GM21619 (cell line): Measurements from ENCODE around the gene IL20RA.
A peak's percentile ranks its signal among the peaks of the same experiment; 100 is the strongest.

Source experiments
- ATAC-seq: cut with Tn5 transposase; IDR thresholded peaks from one replicate; pipeline ENCODE4 v1.9.1; 2021; ENCODE audit not compliant: unreplicated experiment

The IL20RA gene

DNA sequence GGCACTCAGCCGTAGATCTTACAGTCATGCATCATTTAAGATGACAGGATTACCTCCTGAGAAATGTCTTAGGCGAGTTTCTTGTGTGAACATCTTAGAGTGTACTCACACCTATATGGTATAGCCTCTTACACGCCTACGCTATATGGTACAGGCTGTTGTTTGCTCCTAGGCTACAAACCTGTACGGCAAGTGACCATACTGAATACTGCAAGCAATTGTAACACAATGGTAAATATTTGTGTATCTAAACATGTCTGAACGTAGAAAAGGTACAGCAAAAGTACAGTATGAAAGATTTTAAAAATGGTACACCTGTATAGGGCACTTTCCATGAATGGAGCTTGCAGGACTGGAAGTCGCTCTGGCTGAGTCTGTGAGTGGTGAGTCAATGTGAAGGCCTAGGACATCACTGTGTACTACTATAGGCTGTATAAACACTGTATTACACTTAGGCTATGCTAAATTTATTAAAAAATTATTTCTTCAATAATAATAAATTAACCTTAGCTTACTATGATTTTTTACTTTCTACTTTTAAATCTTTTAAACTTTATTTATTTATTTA lies 541 bp upstream of the IL20RA start:
- ATAC-seq: no peak

DNA sequence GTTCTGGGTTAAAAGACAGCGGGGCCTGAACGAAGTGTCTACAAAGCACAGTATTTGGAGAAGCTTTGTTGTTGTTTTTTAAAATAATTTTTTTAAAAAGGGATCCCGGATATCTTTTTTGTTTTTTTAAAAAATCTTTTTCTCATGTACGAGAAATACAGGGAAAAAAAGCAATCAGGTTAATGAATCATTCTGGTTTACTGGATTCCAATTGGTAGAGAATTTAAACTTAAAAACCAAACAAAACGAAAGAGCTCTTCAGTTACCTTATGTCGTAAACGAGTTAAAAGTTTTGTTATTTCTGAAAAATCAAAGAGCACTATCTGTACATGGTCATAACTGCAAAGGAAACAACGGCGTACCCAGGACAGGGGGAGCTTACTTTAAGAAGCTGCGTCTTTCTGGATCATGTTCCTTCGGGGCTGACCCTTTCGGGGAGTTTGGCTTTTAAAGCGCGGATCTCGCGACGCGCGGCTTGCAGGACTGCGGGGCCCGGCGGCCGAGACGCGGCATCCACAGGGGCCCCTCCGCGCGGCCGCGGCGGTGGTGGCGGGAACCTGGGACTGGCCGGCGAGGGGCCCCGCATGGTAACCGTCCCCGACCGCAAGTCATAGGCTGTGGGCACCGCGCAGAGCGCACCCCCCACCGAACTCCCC lies 927 bp downstream of the IL20RA start:
- no peak for ATAC-seq

DNA sequence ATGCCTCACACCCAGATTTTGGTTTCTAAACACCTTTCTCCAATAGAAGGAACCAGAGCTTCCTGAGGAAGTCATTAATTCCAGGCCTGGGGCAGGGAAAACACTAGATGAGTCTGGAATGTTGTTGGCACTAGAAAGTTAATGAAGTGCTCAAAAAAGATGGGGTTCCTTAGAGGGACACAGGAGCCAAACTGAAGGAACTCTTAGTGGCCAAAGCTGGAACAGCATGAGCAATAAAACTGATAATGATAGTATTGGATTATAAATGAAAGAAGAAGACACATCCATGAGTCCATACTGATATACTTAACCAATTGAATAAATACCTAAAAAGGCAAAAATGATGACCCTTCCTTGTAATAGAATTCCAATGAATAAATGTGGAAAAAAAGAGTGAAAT lies 4.4 kb downstream of the IL20RA start:
- no peak for ATAC-seq

DNA sequence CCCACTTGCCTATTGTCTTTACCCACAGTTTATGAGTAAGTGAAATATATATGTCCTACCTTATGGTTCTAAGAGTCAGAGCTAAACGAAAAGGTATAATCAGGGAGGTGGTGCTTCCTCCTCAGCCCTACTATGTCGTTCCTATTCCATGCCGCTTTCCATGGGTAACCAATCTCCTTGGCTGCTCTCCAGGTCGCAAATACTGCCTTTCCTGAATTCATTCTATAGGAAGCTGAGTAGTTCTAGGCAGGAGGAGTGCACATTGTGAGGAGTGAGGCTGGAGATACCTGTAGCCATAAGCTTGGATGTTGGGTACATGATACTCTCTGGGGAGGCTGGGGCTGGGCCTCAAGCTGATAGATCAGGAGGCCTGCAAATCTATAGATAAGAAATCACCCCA lies 5.8 kb downstream of the IL20RA start:
- no peak for ATAC-seq

DNA sequence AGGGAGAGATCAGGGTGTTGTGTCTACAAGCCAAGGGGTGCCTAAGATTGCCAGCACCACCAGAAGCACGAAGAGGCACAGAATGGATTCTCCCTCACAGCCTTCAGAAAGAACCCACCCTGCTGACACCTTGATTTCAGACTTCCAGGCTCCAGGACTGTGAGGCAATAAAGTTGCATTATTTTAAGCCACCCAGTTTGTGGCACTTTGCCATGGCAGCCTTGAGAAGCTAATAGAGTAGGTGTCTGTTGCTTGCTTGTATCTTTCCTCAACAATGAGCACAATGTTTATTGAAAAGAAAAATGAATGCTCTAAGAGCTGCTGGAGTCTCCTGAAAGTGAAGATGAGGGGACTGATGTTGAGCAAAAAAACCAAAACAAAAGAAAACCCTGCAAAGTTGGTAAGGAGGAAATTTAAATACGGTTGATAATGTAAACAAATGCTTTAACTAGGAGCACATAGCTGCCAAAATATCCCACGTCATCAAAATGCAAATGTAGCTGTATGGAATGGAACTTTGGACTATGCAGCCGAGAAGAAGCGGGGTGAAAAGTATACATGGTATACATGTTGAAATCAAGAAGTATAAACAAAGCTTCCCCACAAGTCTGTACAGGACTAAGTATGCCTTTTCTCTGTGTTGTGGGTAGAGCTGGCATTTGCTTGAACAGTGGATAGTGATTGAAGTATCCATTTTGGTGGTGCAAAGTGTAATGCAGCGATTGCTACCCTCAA lies 8.0 kb downstream of the IL20RA start:
- no peak for ATAC-seq

GRCh38 chr6:137033828-137034227 lies 10.9 kb downstream of the IL20RA start:
- ATAC-seq: peak; percentile 100

- ATAC-seq: no peak
Measured at GRCh38 chr6:137031122-137031521, 13.6 kb downstream of the IL20RA start.

DNA sequence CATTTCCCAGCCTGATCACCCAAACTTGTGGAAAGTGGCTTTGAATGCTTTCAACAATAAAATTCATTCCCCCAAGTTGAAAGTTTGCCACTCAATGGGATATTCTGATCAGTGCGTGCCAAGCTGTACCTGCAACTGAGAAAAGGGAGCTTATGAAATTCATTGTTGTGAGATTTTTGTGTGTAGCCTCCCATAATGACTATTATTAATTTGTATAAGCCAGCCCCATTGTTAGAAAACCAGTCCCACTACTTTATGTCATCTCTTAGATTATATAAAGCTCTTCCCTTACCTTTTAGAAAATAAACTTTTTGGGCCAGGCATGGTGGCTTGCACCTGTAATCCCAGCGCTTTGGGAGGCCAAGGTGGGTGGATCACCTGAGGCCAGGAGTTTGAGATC lies 15.9 kb downstream of the IL20RA start:
- no peak for ATAC-seq

DNA sequence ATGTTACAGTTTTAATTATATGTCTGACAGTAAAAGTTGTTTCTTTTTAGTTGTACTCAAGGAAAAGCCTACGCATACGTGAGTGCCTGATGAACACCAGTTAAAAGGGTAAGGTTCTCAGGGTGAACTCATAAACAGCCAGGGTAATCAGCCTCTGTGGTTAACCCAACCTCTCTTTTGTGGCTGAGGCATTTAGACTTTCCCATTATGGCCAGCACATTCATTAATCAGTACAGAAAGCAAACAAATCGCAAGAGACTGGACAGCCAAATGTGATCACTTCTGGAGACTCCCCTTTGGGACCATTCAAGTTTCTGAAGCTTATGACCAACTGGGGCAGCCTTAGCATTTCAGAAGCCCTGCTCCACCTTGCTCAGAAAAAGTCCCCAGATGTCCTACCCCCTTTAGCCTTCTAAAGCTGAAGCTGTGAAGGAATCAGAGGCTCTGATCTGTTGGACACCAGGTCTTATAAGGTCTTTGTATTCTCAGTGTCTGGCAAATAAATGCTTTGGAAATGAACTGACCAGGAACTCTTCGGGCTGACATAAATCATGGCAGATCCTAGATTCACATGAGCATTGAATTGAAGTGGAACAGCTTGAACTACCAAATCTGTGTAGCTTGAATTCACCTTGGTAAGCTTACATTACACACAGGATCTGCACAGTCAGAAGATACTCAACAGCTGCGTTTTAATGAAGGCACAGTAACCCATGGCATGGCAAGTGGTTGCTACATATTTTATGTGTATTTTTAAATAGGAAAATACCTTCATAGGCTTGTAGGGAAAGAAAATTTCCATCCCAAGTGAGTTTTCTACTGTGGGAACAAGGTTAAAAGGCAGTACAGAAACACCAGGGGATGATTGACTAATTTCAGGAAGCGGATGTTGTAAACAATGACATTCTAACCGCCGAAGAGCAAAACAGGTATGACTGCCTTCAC lies 18.7 kb downstream of the IL20RA start:
- peak; percentile 82 for ATAC-seq

DNA sequence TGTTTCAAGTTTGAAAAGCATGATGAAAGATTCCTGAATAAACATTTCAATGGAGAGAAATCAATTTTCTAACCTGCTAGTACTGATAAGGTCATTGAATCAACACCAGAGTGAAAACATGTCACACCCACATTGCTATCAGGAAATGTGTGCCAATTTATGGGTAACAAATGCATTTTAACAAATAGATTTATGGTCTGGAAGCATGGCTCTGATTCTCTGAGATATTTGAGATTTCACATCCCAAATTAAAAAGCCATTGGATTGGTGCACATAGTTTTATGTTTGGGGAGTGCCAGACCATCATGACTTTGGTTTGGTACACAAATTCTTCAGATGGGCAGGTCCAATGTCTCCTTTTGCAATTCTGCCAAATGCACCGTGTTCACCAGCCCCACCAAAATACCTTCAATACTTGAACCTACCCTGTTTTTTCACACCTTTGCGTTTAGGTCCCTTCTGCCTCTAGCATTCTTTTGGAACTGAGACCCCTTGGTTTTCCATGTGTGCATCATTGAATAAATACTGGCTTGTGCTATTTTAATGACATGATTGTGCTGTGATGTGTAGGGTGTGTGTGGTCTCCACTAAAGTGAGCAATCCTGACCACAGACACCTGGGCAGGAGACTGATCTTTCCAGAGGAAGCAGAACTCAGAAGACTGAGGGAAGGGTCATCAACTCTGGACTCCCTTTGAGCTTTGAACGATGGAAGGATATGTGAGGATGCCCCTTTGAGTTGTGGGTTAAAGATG lies 20.4 kb downstream of the IL20RA start:
- ATAC-seq: no peak

DNA sequence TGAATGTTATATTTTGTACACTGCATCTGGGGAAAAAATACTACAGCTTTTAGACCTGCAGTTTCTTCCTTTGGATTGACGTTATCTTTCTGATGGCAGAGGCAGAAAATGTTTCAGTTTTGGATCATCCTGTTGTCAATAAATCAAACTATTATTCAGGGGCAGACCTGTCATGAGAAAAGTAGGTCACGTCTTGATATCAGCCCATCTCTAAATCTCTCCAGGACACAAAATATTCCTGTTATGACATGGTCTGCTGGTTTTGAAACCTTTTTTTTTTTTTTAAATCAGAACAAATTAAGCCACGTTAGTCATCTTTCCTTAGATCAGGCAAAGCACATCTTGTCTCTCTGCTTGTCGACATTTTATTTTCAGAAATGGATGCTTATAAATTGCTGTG lies 24.0 kb downstream of the IL20RA start:
- ATAC-seq: no peak

GRCh38 chr6:137019476-137020272 lies 25.1 kb downstream of the IL20RA start:
- no peak for ATAC-seq

GRCh38 chr6:137017081-137017480 lies 27.7 kb downstream of the IL20RA start:
- no peak for ATAC-seq

DNA sequence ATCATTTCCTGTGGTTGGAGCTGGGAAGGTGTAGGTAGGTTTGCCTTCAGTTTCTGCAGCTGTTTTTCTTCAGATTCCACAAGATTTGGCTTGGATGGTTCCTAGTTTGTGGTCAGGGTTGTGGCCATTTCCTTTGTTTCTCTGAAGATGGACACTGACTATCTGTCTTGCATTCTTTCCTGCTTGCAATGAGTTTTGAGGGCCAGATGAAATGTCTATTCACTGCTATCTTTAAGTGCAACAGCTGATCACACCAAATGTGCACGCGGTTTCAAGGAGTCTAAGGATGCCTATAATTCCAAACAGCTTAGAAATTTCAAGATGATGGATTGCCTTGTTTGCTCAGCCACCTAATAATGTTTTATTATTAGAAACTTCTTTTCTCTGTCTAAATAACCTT lies 28.4 kb downstream of the IL20RA start:
- ATAC-seq: no peak

GRCh38 chr6:137015943-137016342 lies 28.8 kb downstream of the IL20RA start:
- no peak for ATAC-seq

DNA sequence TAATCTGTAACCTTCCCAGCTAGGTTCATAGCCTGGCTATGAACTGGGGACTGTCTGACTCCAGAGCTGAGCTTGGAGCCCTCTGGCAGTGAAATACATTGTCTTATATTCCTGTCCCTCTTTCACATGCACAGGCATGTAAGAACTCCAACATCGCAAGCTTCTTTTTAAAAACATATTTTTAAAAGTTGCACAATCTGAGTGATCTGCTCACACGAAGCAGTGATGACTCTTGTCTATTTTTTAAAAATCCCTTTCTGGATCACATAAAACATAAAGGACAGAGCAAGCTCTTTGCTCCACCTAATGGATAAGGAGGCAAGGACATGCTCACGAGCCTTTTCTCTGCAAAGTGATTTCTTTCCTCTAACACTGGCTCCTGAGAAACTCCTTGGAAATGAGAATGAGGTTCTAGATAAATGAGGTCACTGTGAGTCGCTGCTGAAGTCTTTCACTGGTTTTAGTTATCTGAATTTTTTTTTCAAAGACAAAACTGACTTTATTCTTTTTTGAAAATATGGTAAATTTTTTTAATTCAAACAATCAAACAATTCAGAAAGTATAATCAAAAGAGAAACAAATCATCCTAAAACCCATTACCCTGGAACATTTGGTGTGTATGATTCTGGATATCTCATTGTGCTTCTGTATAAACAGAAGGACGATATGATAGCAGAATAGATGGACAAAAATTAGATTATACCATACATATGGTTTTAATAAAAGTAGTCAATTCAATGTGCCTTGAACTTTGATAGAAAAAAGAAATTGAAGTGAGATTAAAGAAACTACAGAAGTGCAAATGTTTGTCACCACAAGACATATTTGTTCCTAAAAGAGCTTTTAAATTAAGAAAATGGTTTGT lies 30.8 kb downstream of the IL20RA start:
- no peak for ATAC-seq

- ATAC-seq: no peak
Measured at GRCh38 chr6:137013031-137013430, 31.7 kb downstream of the IL20RA start.

DNA sequence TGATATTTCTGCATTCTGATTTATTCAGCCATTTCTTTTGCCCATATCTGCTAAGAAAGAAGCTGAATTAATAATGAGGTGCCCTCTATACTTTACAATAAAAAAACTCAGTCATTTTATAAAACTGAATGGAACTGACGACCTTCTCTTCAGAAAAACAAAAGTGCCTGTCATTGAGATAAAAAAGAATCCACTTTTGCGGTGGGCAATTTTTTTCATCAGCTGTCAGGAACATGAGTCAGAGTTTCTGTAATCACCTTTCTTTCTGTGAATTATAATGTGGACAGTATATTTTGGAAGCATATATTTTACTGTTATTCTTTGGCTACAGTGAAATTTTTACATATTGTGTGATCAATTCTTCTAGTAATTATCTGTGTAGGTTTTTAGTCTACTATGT lies 33.4 kb downstream of the IL20RA start:
- no peak for ATAC-seq
